Stomach (tissue), 9 donors: ENCODE results near the gene ABTB2. TPM values are rescaled to one million over a fixed set of nuclear protein-coding genes. Genes with fewer than 3 reads are reported as not detected.

ENCODE experiments used
- DNase-seq, 2 donors: peaks; one replicate each; pipeline versions ENCODE4 v3.0.0 to v3.0.0-alpha.2; 2013 to 2019
- H3K27ac ChIP-seq, 5 donors: fragments of 200-600 bp in 4 of 5; sonication (generic) in 4 of 5; one replicate each; pipeline ENCODE4 v1.5.1; 2013 to 2019; ENCODE audit warnings: mild to moderate bottlenecking in 1 of 5, moderate library complexity in 1 of 5
- H3K27me3 ChIP-seq, 3 donors: fragments of 200-600 bp; sonication (generic); one replicate each; pipeline ENCODE4 v1.5.1; 2017 to 2019; ENCODE audit warnings: mixed run types in 1 of 3
- H3K36me3 ChIP-seq, 4 donors: fragments of 200-600 bp; sonication (generic); 1 replicate in 3 of 4; 2 replicates in 1 of 4; pipeline ENCODE4 v1.5.1; 2016 to 2019
- H3K4me1 ChIP-seq, 4 donors: fragments of 200-600 bp; sonication (generic); one replicate each; pipeline ENCODE4 v1.5.1; 2016 to 2019
- H3K4me3 ChIP-seq, 4 donors: fragments of 200-600 bp; sonication (generic) in 3 of 4; one replicate each; pipeline ENCODE4 v1.5.1; 2016 to 2019; ENCODE audit warnings: mild to moderate bottlenecking in 1 of 4
- H3K9me3 ChIP-seq, 4 donors: fragments of 200-600 bp; sonication (generic); one replicate each; pipeline ENCODE4 v1.5.1; 2016 to 2019
- EP300 ChIP-seq: sonication (generic); formaldehyde crosslinking; IDR thresholded peaks from one replicate; pipeline ENCODE4 v1.6.1; 2017; ENCODE audit warnings: antibody characterized with exemption
- POLR2A ChIP-seq, 4 donors: fragments of 450-650 bp; IDR thresholded peaks; one replicate each; pipeline ENCODE4 v1.6.1; 2016; ENCODE audit warnings: antibody characterized with exemption in 4 of 4, control low read depth in 2 of 4, mild to moderate bottlenecking in 1 of 4, moderate library complexity in 1 of 4
- POLR2AphosphoS5 ChIP-seq, 3 donors: sonication (generic); formaldehyde crosslinking; IDR thresholded peaks; one replicate each; pipeline ENCODE4 v1.6.1; 2016; ENCODE audit warnings: antibody characterized with exemption in 3 of 3
- WGBS, 5 donors: extraction: QIAGEN DNeasy Blood & Tissue Kit in 3 of 5; methylation state at CpG; one replicate each; pipeline versions ENCODE4 v1.1.5 to v1.1.7; 2013 to 2018; 5-methylcytosine and 5-hydroxymethylcytosine counted together
- intact Hi-C: fragments of 100-400 bp; cut with DNase I; formaldehyde crosslinking; loops from one replicate; pipeline ENCODE4 v1.15.1; 2023; ENCODE audit warnings: low total_unique reads
- polyA plus RNA-seq, 3 donors: library from polyadenylated mRNA; stranded (reverse); fragments of 200-250 nt; gene quantifications; one replicate each; pipeline ENCODE4 v1.2.3, GENCODE V29; 2013
- total RNA-seq, 5 donors: library from RNA; depleted of rRNA; stranded (reverse); fragments of >200 nt; gene quantifications; one replicate each; pipeline versions ENCODE4 v1.1.0 to v1.2.3, GENCODE V29; 2014 to 2016
- TF ChIP-seq, protein P1 (sequence below), 7 experiments: fragments of 450-650 bp in 4 of 7; fragments of 200-600 bp in 3 of 7; sonication (generic) in 3 of 7; IDR thresholded peaks; one replicate each; pipeline ENCODE4 v1.5.1; 2016 to 2019; ENCODE audit warnings: antibody characterized with exemption in 7 of 7, control low read depth in 2 of 7, mild to moderate bottlenecking in 1 of 7
- donor health status: healthy with polysubstance abuse.
- donor health status: Bipolar disorder and iron deficiency.
- donor health status: healthy.

The ABTB2 gene
- total and polyA plus RNA-seq, 8 donors = 0.58 to 12.7 (median 2.2) TPM

DNA sequence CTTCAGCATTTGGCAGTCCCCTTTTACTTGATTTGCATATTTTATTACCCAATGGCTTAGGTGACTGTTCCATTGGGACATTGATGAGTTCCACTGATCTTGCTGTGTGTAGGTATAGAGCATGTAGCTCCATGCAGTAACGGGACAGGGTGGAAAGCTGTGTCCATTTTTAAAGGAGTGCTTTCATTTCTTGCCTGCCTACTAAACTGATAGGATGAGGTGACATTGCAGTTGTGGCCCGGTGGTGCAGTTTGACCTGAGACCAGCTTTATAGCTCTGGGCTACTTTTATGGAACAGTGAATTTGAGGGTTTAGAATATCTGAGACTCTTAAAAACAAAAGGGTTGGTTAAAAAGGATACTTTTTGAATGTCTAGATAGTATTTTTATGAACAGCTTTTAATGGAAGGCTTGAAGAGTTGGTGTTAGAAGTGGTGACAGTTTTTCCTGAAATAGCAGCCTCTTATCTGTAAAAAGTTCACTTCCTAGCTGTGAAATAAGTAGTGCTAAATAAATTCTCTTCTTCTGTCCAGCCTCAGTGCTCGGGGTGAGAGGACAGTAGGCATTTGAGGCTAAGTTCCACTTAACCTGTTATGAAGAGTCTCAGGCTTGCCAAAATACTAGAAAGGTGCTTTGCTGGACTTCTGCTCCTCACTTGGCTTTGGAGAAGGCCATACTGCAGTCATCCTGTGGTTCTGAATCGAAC lies 225.4 kb downstream of the ABTB2 start:
- Histone ChIP-seq H3K27ac (no peak overlapping the region), H3K36me3 (peaks cover 69 to 100% (median 97%) of the 10 kb centered on the region in 4 donors), H3K4me1 (no peaks in the 10 kb centered on the region), H3K9me3 (no peaks in the 10 kb centered on the region), H3K27me3 (no peaks in the 10 kb centered on the region), H3K4me3 (no peak overlapping the region)
- no peak for DNase-seq
- TF ChIP-seq, protein P1, sequence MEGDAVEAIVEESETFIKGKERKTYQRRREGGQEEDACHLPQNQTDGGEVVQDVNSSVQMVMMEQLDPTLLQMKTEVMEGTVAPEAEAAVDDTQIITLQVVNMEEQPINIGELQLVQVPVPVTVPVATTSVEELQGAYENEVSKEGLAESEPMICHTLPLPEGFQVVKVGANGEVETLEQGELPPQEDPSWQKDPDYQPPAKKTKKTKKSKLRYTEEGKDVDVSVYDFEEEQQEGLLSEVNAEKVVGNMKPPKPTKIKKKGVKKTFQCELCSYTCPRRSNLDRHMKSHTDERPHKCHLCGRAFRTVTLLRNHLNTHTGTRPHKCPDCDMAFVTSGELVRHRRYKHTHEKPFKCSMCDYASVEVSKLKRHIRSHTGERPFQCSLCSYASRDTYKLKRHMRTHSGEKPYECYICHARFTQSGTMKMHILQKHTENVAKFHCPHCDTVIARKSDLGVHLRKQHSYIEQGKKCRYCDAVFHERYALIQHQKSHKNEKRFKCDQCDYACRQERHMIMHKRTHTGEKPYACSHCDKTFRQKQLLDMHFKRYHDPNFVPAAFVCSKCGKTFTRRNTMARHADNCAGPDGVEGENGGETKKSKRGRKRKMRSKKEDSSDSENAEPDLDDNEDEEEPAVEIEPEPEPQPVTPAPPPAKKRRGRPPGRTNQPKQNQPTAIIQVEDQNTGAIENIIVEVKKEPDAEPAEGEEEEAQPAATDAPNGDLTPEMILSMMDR (IDR thresholded peaks at IDR 0.05) = no peak
- no peak for TF ChIP-seq POLR2AphosphoS5 (IDR thresholded peaks at IDR 0.05)
- no peak for TF ChIP-seq EP300
- TF ChIP-seq POLR2A (IDR thresholded peaks at IDR 0.05) = no peak
- intact Hi-C loops = no loop called here
- 92 to 96% (median 94%) methylated on average over 4 of the region's 4 CpGs for WGBS, 5 donors

DNA sequence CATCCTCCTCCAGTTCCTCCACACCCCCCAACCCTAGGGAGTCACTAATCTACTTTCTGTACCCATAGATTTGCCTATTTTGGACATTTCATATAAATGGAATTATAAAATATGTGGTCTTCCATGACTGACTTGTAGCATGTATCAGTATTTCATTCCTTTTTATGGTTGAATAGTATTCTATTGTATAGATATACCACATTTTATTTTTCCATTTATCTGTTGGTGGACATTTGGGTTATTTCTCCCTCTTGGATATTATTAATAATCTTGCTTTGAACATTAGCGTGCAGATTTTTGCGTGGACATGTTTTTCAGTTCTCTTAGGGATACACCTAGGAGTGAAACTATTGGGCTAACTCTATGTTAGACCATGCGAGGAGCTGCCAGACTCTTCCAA lies 229.0 kb downstream of the ABTB2 start:
- 92 to 100% (median 97%) methylated on average over 3 of the region's 3 CpGs for WGBS, 5 donors
- Histone ChIP-seq H3K4me3 (no peak overlapping the region), H3K9me3 (no peaks in the 10 kb centered on the region), H3K4me1 (no peaks in the 10 kb centered on the region), H3K36me3 (peaks cover 64 to 100% (median 97%) of the 10 kb centered on the region in 4 donors), H3K27me3 (no peaks in the 10 kb centered on the region), H3K27ac (no peak overlapping the region)
- no peak for TF ChIP-seq POLR2A (IDR thresholded peaks at IDR 0.05)
- TF ChIP-seq, protein P1 (IDR thresholded peaks at IDR 0.05) = no peak
- TF ChIP-seq EP300 = no peak
- TF ChIP-seq POLR2AphosphoS5 (IDR thresholded peaks at IDR 0.05) = no peak
- no peak for DNase-seq
- intact Hi-C loops = no loop called here

DNA sequence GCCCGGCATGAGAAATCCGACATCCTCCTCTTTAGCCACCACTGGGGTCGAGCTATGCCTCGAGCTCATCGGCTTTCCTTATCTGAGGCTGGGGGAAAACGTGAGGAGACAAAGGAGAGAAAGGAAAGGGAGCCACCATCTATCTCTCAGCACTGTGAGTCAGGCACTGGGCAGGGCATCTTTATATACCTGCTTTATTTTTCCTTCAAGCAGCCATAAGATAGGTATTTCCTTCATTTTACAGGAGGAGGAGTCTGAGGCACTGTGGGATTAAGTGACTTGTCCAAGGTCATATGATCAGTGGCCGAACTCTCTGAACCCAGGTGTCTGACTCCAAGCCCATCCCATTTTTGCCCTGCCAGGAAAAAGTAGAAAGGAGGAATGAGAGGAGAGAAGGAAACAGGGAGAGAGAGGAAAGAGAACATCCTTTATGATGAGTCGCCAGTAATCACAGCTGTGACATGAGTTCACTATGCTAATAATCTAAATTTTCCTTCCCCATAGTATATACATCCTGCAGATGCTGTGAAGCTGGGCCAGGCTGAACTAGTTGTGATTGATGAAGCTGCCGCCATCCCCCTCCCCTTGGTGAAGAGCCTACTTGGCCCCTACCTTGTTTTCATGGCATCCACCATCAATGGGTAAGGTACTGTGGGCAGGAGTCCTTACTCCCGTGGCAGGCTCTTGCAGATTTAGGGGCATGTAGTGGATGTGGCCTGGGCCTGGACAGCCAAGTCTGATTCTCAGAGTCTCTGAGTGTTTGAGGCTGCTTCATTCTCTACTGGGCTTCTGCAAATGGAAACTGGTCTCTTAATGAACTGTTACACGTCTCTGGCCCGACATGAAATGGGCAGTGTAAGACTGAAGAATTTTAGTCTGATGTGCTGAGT lies 230.6 kb downstream of the ABTB2 start:
- H3K27ac ChIP-seq = no peak overlapping the region
- no peaks in the 10 kb centered on the region for H3K27me3 ChIP-seq
- WGBS, 5 donors = 86 to 93% (median 92%) methylated on average over 12 of the region's 12 CpGs
- H3K36me3 ChIP-seq = peaks cover 69 to 100% (median 97%) of the 10 kb centered on the region in 4 donors
- intact Hi-C loops = no loop called here
- DNase-seq = no peak
- no peak overlapping the region for H3K4me3 ChIP-seq
- no peak for TF ChIP-seq EP300
- TF ChIP-seq, protein P1 (IDR thresholded peaks at IDR 0.05) = no peak
- TF ChIP-seq POLR2A (IDR thresholded peaks at IDR 0.05) = no peak
- TF ChIP-seq POLR2AphosphoS5 (IDR thresholded peaks at IDR 0.05) = no peak
- H3K9me3 ChIP-seq = no peaks in the 10 kb centered on the region
- no peaks in the 10 kb centered on the region for H3K4me1 ChIP-seq

DNA sequence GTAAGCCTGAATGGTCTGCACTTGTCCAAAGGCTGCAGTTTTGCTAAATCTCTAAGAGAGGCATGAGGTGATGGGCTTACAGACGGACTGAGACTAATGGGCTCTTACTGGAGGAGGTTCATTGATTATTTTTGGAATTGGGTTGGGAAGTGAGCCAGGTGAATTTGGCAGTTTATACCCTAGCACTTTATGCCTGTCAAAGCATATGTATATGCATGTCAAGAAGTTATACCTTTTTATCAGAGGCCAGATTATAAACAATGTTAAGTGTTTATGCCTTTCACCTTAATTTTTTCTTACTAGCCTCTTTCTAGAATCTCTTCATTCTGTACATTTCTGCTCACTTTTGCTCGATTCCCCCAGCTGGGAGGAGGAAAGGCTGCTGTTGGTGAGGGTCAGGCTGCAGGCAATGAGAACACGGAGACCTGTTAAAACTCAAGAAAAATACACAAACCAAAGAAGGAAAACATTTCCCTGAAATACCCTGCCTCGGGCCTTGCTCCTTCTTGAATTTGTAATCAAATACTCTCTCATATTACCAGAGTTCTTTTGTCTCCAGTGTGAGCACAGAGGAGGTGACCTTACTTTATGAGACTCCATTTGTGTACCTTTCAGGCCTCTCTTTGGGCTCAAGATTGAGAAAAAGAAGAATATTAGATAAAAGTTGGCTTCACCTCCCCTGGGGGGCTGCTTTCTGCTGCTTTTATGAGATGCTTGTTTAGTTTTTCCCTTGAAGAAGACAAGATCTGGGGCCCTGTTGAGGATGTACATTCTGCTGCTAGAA lies 232.7 kb downstream of the ABTB2 start:
- no peaks in the 10 kb centered on the region for H3K4me1 ChIP-seq
- WGBS, 5 donors = 65 to 82% (median 74%) methylated on average over 4 of the region's 4 CpGs
- H3K4me3 ChIP-seq = no peak overlapping the region
- intact Hi-C loops = no loop called here
- TF ChIP-seq, protein P1 (IDR thresholded peaks at IDR 0.05) = no peak
- TF ChIP-seq POLR2AphosphoS5 (IDR thresholded peaks at IDR 0.05) (no peak), EP300 (no peak), POLR2A (IDR thresholded peaks at IDR 0.05) (no peak)
- no peak for DNase-seq
- no peaks in the 10 kb centered on the region for H3K9me3 ChIP-seq
- H3K36me3 ChIP-seq = peaks cover 73 to 100% (median 96%) of the 10 kb centered on the region in 4 donors
- H3K27ac ChIP-seq = no peak overlapping the region
- no peaks in the 10 kb centered on the region for H3K27me3 ChIP-seq
